Measurements from ENCODE around the gene TBCEL. TPM values are rescaled to one million over a fixed set of nuclear protein-coding genes. Genes with fewer than 3 reads are reported as not detected.
"Not testable (repeated sequence)": the region's sequence is repeated elsewhere in the genome, so short reads cannot be mapped to it uniquely, and the experiment has no call there.

The TBCEL gene
- total and polyA plus RNA-seq, 10 of the 15 experiments (the other 5 are each of a cell fraction or from before 2014, with no cell fraction given), result 2.0 to 10.4 (median 7.3) TPM

- H3K27me3 ChIP-seq (replicated peaks in 1 of 2; ENCODE audit: control insufficient read depth in 2 of 2, insufficient read depth in 2 of 2, low read length in 1 of 2), result peaks cover 0 to 12% of the 10 kb centered on the region in 2 experiments; a peak in 3 of 4 replicates
- SMC1A ChIA-PET (ENCODE audit: uncharacterized antibody, unreplicated experiment), result interaction anchor here (0.9 to 1.8 kb wide), 4 partner anchors 13 to 78 kb away, joined by 3 to 5 read pairs (median 4); no protein-coding TSS in a partner anchor
- POLR2A ChIA-PET; H3K27ac ChIP-seq (ENCODE audit: control insufficient read depth, insufficient read depth); DNase-seq (ENCODE audit: low read depth, low spot score); H3K9ac ChIP-seq (ENCODE audit: control insufficient read depth, insufficient read depth, low read length); H3K79me2 ChIP-seq (ENCODE audit: control insufficient read depth, insufficient read depth, low read length); FAIRE-seq; H3K36me3 ChIP-seq (ENCODE audit: control insufficient read depth in 2 of 2, insufficient read depth in 2 of 2, low read length in 1 of 2); in situ Hi-C loops (cut with MboI); H3K4me2 ChIP-seq (ENCODE audit: control insufficient read depth, insufficient read depth); H3K9me3 ChIP-seq (replicated peaks; ENCODE audit: control insufficient read depth, insufficient read depth, low read length); H3K4me1 ChIP-seq (ENCODE audit: control insufficient read depth, insufficient read depth, low read length); H4K20me1 ChIP-seq (ENCODE audit: control insufficient read depth, insufficient read depth); BruUV-seq (replicated peaks); H3K4me3 ChIP-seq; ATAC-seq; H2AFZ ChIP-seq (ENCODE audit: control insufficient read depth, low read depth, low read length): not testable (repeated sequence)
- intact Hi-C loops (cut with micrococcal nuclease; ENCODE audit: unreplicated experiment), result loop anchor here (10.0 kb wide), 1 partner anchor 310 kb away; no protein-coding TSS in a partner anchor
- RAD21 ChIA-PET (ENCODE audit: unreplicated experiment), result interaction anchor here (1.0 kb wide), 1 partner anchor 203 kb away, joined by 3 read pairs; no protein-coding TSS in a partner anchor
- CTCF ChIA-PET, result interaction anchor here (0.9 kb wide), 1 partner anchor 161 kb away, joined by 3 read pairs; no protein-coding TSS in a partner anchor
- no CpG with 5 or more reads among the region's 1 CpG for WGBS (ENCODE audit: insufficient coverage, insufficient replicate concordance, low lambda C conversion rate, missing lambda C conversion rate)
These were observed 91.1 kb downstream of the TBCEL start for GRCh38 chr11:121115024-121115423.

- no peaks in the 10 kb centered on the region for H4K20me1 ChIP-seq (ENCODE audit: control insufficient read depth, insufficient read depth)
- DNase-seq (ENCODE audit: low read depth, low spot score) (no peak), ATAC-seq (no peak), FAIRE-seq (no peak)
- H3K9ac ChIP-seq (ENCODE audit: control insufficient read depth, insufficient read depth, low read length), result no peak overlapping the region
- H3K27ac ChIP-seq (ENCODE audit: control insufficient read depth, insufficient read depth), result no peak overlapping the region
- TF ChIP-seq YBX1 (IDR thresholded peaks at IDR 0.05) (no peak), ZNF217 (IDR thresholded peaks at IDR 0.05) (no peak), TARDBP (IDR thresholded peaks at IDR 0.05; ENCODE audit: borderline replicate concordance) (no peak), IRF4 (IDR thresholded peaks at IDR 0.05; ENCODE audit: low read depth, low read length) (no peak), STAT1 (conservative IDR thresholded peaks at IDR 0.05) (no peak)
- no peaks in the 10 kb centered on the region for H3K79me2 ChIP-seq (ENCODE audit: control insufficient read depth, insufficient read depth, low read length)
- ChIA-PET CTCF (no interaction called here), POLR2A (no interaction called here), RAD21 (ENCODE audit: unreplicated experiment) (no interaction called here), SMC1A (ENCODE audit: uncharacterized antibody, unreplicated experiment) (no interaction called here)
- 16% methylated on average over 6 of the region's 6 CpGs for WGBS (ENCODE audit: insufficient coverage, insufficient replicate concordance, low lambda C conversion rate, missing lambda C conversion rate)
- no peak overlapping the region for H3K4me2 ChIP-seq (ENCODE audit: control insufficient read depth, insufficient read depth)
- intact Hi-C loops (cut with micrococcal nuclease; ENCODE audit: unreplicated experiment) (loop anchor here (10.0 kb wide), 1 partner anchor 313 kb away; no protein-coding TSS in a partner anchor), in situ Hi-C loops (cut with MboI) (no loop called here)
- H3K4me1 ChIP-seq (ENCODE audit: control insufficient read depth, insufficient read depth, low read length), result no peaks in the 10 kb centered on the region
- no peak overlapping the region for H2AFZ ChIP-seq (ENCODE audit: control insufficient read depth, low read depth, low read length)
- peaks cover 0 to 6% of the 10 kb centered on the region in 2 experiments; a peak in 1 of 4 replicates for H3K27me3 ChIP-seq (replicated peaks in 1 of 2; ENCODE audit: control insufficient read depth in 2 of 2, insufficient read depth in 2 of 2, low read length in 1 of 2)
- H3K4me3 ChIP-seq, result no peak overlapping the region
- H3K9me3 ChIP-seq (replicated peaks; ENCODE audit: control insufficient read depth, insufficient read depth, low read length), result peaks cover under 1% of the 10 kb centered on the region; the same call in 1 of the 3 replicates
- BruUV-seq (replicated peaks), result no TSS peak
- H3K36me3 ChIP-seq (ENCODE audit: control insufficient read depth in 2 of 2, insufficient read depth in 2 of 2, low read length in 1 of 2), result no peaks in the 10 kb centered on the region
These were observed 93.9 kb downstream of the TBCEL start for GRCh38 chr11:121117788-121118187.
